ENCODE measurements around the gene HSD17B8.

HSD17B8 gene

GRCh38 chr6:33195304-33196165 lies 8.9 kb upstream of the HSD17B8 start:
- no peaks in the 10 kb centered on the region for H3K9me3 ChIP-seq (ENCODE audit: control insufficient read depth, low read length)
- no peak overlapping the region for H3K4me3 ChIP-seq (ENCODE audit: low read length)
- DNase-seq (ENCODE audit: low read depth), result no peak
- H3K27me3 ChIP-seq (replicated peaks; ENCODE audit: control insufficient read depth, insufficient read depth, low read length), result peaks cover 15% of the 10 kb centered on the region
- H3K9ac ChIP-seq (ENCODE audit: low read length), result no peak overlapping the region
- peaks cover 35% of the 10 kb centered on the region for H3K36me3 ChIP-seq (ENCODE audit: control insufficient read depth, insufficient read depth, low read length, severe bottlenecking)
- peaks cover 25% of the 10 kb centered on the region for H3K4me1 ChIP-seq (ENCODE audit: control insufficient read depth, insufficient read depth, low read length)

GRCh38 chr6:33197431-33198048 lies 6.9 kb upstream of the HSD17B8 start:
- H3K9me3 ChIP-seq (ENCODE audit: control insufficient read depth, low read length), result no peaks in the 10 kb centered on the region
- no peaks in the 10 kb centered on the region for H3K27me3 ChIP-seq (replicated peaks; ENCODE audit: control insufficient read depth, insufficient read depth, low read length)
- peak; percentile 90 for DNase-seq (ENCODE audit: low read depth)
- H3K4me1 ChIP-seq (ENCODE audit: control insufficient read depth, insufficient read depth, low read length), result peaks cover 35% of the 10 kb centered on the region
- H3K9ac ChIP-seq (ENCODE audit: low read length), result peak overlapping the region; percentile 46
- H3K36me3 ChIP-seq (ENCODE audit: control insufficient read depth, insufficient read depth, low read length, severe bottlenecking), result peaks cover 45% of the 10 kb centered on the region
- H3K4me3 ChIP-seq (ENCODE audit: low read length), result no peak overlapping the region

- Histone ChIP-seq H3K4me1 (ENCODE audit: control insufficient read depth, insufficient read depth, low read length) (peaks cover 43% of the 10 kb centered on the region), H3K4me3 (ENCODE audit: low read length) (no peak overlapping the region), H3K9ac (ENCODE audit: low read length) (peak overlapping the region; percentile 46), H3K9me3 (ENCODE audit: control insufficient read depth, low read length) (no peaks in the 10 kb centered on the region), H3K36me3 (ENCODE audit: control insufficient read depth, insufficient read depth, low read length, severe bottlenecking) (peaks cover 52% of the 10 kb centered on the region), H3K27me3 (replicated peaks; ENCODE audit: control insufficient read depth, insufficient read depth, low read length) (no peaks in the 10 kb centered on the region)
- DNase-seq (ENCODE audit: low read depth), result no peak
These were observed 6.1 kb upstream of the HSD17B8 start for GRCh38 chr6:33198159-33198852.

- Histone ChIP-seq H3K4me1 (ENCODE audit: control insufficient read depth, insufficient read depth, low read length) (peaks cover 49% of the 10 kb centered on the region), H3K4me3 (ENCODE audit: low read length) (peak overlapping the region; percentile 93), H3K9me3 (ENCODE audit: control insufficient read depth, low read length) (no peaks in the 10 kb centered on the region), H3K36me3 (ENCODE audit: control insufficient read depth, insufficient read depth, low read length, severe bottlenecking) (peaks cover 56% of the 10 kb centered on the region), H3K9ac (ENCODE audit: low read length) (peak overlapping the region; percentile 95), H3K27me3 (replicated peaks; ENCODE audit: control insufficient read depth, insufficient read depth, low read length) (no peaks in the 10 kb centered on the region)
- DNase-seq (ENCODE audit: low read depth), result no peak
These were observed 5.5 kb upstream of the HSD17B8 start for GRCh38 chr6:33198853-33199436.

- Histone ChIP-seq H3K36me3 (ENCODE audit: control insufficient read depth, insufficient read depth, low read length, severe bottlenecking) (peaks cover 51% of the 10 kb centered on the region), H3K4me1 (ENCODE audit: control insufficient read depth, insufficient read depth, low read length) (peaks cover 54% of the 10 kb centered on the region), H3K27me3 (replicated peaks; ENCODE audit: control insufficient read depth, insufficient read depth, low read length) (no peaks in the 10 kb centered on the region), H3K4me3 (ENCODE audit: low read length) (peak overlapping the region; percentile 93), H3K9ac (ENCODE audit: low read length) (peak overlapping the region; percentile 95), H3K9me3 (ENCODE audit: control insufficient read depth, low read length) (no peaks in the 10 kb centered on the region)
- DNase-seq (ENCODE audit: low read depth), result no peak
These were observed 4.7 kb upstream of the HSD17B8 start for GRCh38 chr6:33199687-33200218.

GRCh38 chr6:33200219-33201146 lies 4.0 kb upstream of the HSD17B8 start, which contains the start of the genes RXRB and SLC39A7:
TSS of gene RXRB (minus strand) at chr6:33200665. CDS start at chr6:33200476, 189 bp downstream.
TSS of gene SLC39A7 (plus strand) at chr6:33200867. CDS start at chr6:33201246, 379 bp downstream.
- Histone ChIP-seq H3K9me3 (ENCODE audit: control insufficient read depth, low read length) (no peaks in the 10 kb centered on the region), H3K36me3 (ENCODE audit: control insufficient read depth, insufficient read depth, low read length, severe bottlenecking) (peaks cover 43% of the 10 kb centered on the region), H3K27me3 (replicated peaks; ENCODE audit: control insufficient read depth, insufficient read depth, low read length) (no peaks in the 10 kb centered on the region), H3K4me3 (ENCODE audit: low read length) (peak within 1 kb of the TSS; percentile 93), H3K4me1 (ENCODE audit: control insufficient read depth, insufficient read depth, low read length) (peaks cover 62% of the 10 kb centered on the region), H3K9ac (ENCODE audit: low read length) (peak within 1 kb of the TSS; percentile 95)
- peak; percentile 100 for DNase-seq (ENCODE audit: low read depth)

GRCh38 chr6:33201147-33201545 lies 3.3 kb upstream of the HSD17B8 start:
- peak overlapping the region; percentile 95 for H3K9ac ChIP-seq (ENCODE audit: low read length)
- no peak for DNase-seq (ENCODE audit: low read depth)
- peaks cover 65% of the 10 kb centered on the region for H3K4me1 ChIP-seq (ENCODE audit: control insufficient read depth, insufficient read depth, low read length)
- peak overlapping the region; percentile 93 for H3K4me3 ChIP-seq (ENCODE audit: low read length)
- H3K9me3 ChIP-seq (ENCODE audit: control insufficient read depth, low read length), result no peaks in the 10 kb centered on the region
- H3K27me3 ChIP-seq (replicated peaks; ENCODE audit: control insufficient read depth, insufficient read depth, low read length), result no peaks in the 10 kb centered on the region
- H3K36me3 ChIP-seq (ENCODE audit: control insufficient read depth, insufficient read depth, low read length, severe bottlenecking), result peaks cover 37% of the 10 kb centered on the region

GRCh38 chr6:33201935-33202334 lies 2.5 kb upstream of the HSD17B8 start:
- Histone ChIP-seq H3K27me3 (replicated peaks; ENCODE audit: control insufficient read depth, insufficient read depth, low read length) (no peaks in the 10 kb centered on the region), H3K36me3 (ENCODE audit: control insufficient read depth, insufficient read depth, low read length, severe bottlenecking) (peaks cover 29% of the 10 kb centered on the region), H3K9me3 (ENCODE audit: control insufficient read depth, low read length) (no peaks in the 10 kb centered on the region), H3K4me1 (ENCODE audit: control insufficient read depth, insufficient read depth, low read length) (peaks cover 71% of the 10 kb centered on the region), H3K9ac (ENCODE audit: low read length) (peak overlapping the region; percentile 95), H3K4me3 (ENCODE audit: low read length) (peak overlapping the region; percentile 93)
- DNase-seq (ENCODE audit: low read depth), result no peak

- H3K4me3 ChIP-seq (ENCODE audit: low read length), result peak overlapping the region; percentile 93
- peak overlapping the region; percentile 95 for H3K9ac ChIP-seq (ENCODE audit: low read length)
- no peaks in the 10 kb centered on the region for H3K9me3 ChIP-seq (ENCODE audit: control insufficient read depth, low read length)
- peaks cover 26% of the 10 kb centered on the region for H3K36me3 ChIP-seq (ENCODE audit: control insufficient read depth, insufficient read depth, low read length, severe bottlenecking)
- peaks cover 66% of the 10 kb centered on the region for H3K4me1 ChIP-seq (ENCODE audit: control insufficient read depth, insufficient read depth, low read length)
- no peak for DNase-seq (ENCODE audit: low read depth)
- H3K27me3 ChIP-seq (replicated peaks; ENCODE audit: control insufficient read depth, insufficient read depth, low read length), result no peaks in the 10 kb centered on the region
These were observed 1.7 kb upstream of the HSD17B8 start for GRCh38 chr6:33202799-33203198.
